Tibial nerve (tissue), 4 donors: ENCODE measurements around the gene CNPY1.

Experiments
- CTCF ChIP-seq, 5 experiments: fragments of 200-600 bp in 3 of 5; fragments of 450-650 bp in 2 of 5; sonication (generic) in 3 of 5; IDR thresholded peaks; one replicate each; pipeline ENCODE4 v1.5.1; 2016 to 2019; ENCODE audit warnings: antibody characterized with exemption in 5 of 5, mild to moderate bottlenecking in 3 of 5, moderate library complexity in 2 of 5
- EP300 ChIP-seq, 2 donors: sonication (generic); formaldehyde crosslinking; IDR thresholded peaks; one replicate each; pipeline ENCODE4 v1.6.1; 2017; ENCODE audit warnings: antibody characterized with exemption in 2 of 2, mild to moderate bottlenecking in 1 of 2
- POLR2A ChIP-seq, 2 donors: fragments of 450-650 bp; IDR thresholded peaks; one replicate each; pipeline ENCODE4 v1.6.1; 2017; ENCODE audit warnings: antibody characterized with exemption in 2 of 2, mild to moderate bottlenecking in 2 of 2, moderate library complexity in 2 of 2

DNA sequence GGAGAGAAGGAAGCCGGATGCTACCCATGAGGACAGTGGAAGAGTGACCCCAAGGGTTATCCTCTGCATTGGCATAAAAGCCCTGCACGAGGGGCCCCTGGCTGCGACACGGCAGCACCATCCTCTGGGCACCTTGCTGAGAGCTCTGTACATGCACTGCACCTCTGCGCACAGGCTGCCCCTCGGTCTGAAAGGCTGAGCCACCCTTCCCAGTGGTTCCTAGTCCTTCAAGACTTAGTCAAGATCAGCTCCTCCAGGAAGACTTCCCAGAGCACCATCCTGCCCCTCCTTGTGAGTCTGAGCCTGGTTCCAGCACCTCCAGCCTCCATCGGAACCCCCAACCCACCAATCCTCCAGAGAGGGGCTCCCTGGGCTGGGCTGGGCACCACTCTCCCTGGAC, 37.9 kb upstream of the CNPY1 start:
- TF ChIP-seq POLR2A (IDR thresholded peaks at IDR 0.05) = no peak
- no peak for TF ChIP-seq CTCF (IDR thresholded peaks at IDR 0.05)
- TF ChIP-seq EP300 (IDR thresholded peaks at IDR 0.05) = no peak
